Mucosa of stomach (tissue), 1 donor: ENCODE data around the gene EN1.

Source experiments
- H3K27me3 ChIP-seq: one replicate; pipeline ENCODE4 v1.7.0; 2013; ENCODE audit warnings: mild to moderate bottlenecking, low read length; ENCODE audit not compliant: control insufficient read depth, insufficient read depth
- H3K36me3 ChIP-seq: one replicate; pipeline ENCODE4 v1.7.0; 2013; ENCODE audit warnings: low read length; ENCODE audit not compliant: control insufficient read depth, insufficient read depth
- H3K4me1 ChIP-seq: one replicate; pipeline ENCODE4 v1.7.0; 2013; ENCODE audit warnings: mild to moderate bottlenecking, low read length; ENCODE audit not compliant: control insufficient read depth, insufficient read depth
- H3K4me3 ChIP-seq: one replicate; pipeline ENCODE4 v1.7.0; 2013; ENCODE audit warnings: low read length
- H3K9ac ChIP-seq: one replicate; pipeline ENCODE4 v1.7.0; 2013; ENCODE audit warnings: mild to moderate bottlenecking, low read length, moderate library complexity
- H3K9me3 ChIP-seq: one replicate; pipeline ENCODE4 v1.7.0; 2013; ENCODE audit warnings: mild to moderate bottlenecking, low read length, moderate library complexity; ENCODE audit not compliant: control insufficient read depth
- donor health status: Pancreatic carcinoma.

EN1 gene

DNA sequence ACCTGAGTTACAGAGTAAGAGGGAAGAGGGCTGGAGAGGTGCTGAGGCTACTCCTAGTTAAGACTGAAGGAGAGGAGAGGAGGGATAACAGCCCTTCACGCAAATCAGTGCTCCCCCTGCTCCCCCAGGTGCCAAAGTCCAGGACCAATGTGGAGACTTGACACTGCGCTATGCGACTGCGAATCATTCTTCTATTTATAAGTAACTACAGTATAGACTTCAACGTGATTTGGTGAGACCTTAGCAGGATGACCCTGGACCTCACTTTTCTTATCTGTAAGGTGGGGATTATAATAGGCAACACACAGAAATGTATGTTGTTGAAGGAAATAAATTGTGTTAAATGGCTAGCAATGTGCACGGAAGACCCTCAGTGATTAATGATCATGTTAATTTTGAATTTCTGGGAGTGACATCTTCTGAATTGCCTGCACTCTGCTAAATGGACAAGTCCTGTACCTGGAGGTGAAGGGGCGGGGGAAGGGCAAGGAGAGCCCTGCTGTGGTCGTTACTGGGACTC, 11.0 kb downstream of the EN1 start:
- no peaks in the 10 kb centered on the region for H3K36me3 ChIP-seq
- H3K9me3 ChIP-seq = no peaks in the 10 kb centered on the region
- no peak overlapping the region for H3K4me3 ChIP-seq
- no peak overlapping the region for H3K9ac ChIP-seq
- H3K27me3 ChIP-seq = peaks cover 97% of the 10 kb centered on the region
- H3K4me1 ChIP-seq = peaks cover 5% of the 10 kb centered on the region

DNA sequence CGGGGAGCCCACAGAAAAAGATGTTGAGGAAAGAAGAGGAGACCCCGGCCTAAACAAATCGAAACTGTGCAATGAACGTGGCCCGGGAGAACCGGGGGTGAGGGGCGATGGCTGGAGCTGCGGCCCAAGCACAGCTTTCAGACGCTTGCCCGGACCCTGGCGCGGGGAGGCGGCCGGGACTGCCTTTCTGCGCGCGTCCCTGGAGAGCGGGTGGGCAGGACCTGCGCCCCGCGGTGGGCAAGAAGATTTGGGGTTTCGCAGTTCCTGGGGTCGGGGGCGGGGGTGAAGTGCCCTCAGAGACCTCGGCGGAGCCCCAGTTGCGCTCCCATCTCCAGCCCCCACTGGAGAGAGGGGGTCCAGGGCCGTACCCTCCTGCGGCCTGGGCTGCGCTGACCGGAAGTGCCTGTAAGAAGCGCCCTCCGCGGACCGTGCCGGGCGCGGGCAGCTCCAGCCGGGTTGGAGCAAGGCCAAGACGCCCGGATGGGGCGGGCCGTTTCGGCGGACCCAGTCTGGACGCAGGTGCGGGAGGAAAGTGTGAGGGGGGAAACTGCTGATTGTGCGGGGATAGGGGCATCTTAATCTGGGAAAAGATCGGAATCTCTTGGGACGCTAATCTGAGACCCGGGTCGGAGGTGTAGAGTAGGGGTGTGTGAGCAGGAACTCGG, 11.6 kb downstream of the EN1 start:
- no peak overlapping the region for H3K4me3 ChIP-seq
- no peaks in the 10 kb centered on the region for H3K9me3 ChIP-seq
- H3K9ac ChIP-seq = no peak overlapping the region
- H3K4me1 ChIP-seq = peaks cover 5% of the 10 kb centered on the region
- peaks cover 91% of the 10 kb centered on the region for H3K27me3 ChIP-seq
- no peaks in the 10 kb centered on the region for H3K36me3 ChIP-seq

DNA sequence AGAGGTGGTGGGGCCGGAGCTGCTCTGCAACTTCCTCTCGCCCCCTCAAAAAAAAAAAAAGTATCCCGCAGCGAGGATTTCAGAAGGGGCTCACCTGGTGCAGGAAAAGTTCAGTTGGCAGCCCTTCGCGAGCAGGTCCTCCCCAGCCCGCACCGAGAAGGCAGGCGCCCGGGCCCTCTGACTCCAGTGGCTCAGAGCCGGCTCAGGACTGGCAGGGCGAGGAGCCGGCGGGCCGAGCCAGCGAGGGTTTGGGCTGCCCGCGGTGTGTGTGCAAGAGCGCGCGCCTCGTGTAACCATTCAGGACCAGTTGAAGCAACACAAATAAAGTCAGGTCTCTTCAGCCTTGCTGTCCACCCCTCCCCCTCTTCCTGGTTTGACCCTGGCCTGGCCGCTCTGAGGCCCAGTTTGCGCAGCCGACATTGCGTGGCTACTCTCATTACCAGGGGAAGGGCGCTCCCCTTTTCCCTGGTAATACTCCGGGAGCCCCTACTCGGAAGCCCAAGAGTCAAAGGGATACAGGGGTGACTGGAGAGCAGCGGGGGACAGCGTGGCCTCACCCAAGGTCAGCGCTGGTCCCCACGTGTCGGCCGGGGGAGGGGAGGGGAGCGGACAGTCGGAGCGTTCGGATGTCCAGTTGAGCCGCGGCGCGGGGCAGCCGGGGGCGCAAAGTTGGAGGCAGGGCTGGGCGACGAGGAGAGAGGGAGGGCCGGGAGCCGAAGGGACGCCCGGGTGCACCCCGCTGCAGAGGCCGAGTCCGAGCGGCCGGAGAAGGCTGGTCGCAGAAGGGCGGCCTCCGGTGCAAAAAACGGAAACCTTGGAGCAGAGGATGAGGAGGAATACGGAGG, 12.3 kb downstream of the EN1 start:
- Histone ChIP-seq H3K9ac (no peak overlapping the region), H3K27me3 (peaks cover 90% of the 10 kb centered on the region), H3K4me1 (peaks cover 5% of the 10 kb centered on the region), H3K9me3 (no peaks in the 10 kb centered on the region), H3K36me3 (no peaks in the 10 kb centered on the region), H3K4me3 (no peak overlapping the region)

DNA sequence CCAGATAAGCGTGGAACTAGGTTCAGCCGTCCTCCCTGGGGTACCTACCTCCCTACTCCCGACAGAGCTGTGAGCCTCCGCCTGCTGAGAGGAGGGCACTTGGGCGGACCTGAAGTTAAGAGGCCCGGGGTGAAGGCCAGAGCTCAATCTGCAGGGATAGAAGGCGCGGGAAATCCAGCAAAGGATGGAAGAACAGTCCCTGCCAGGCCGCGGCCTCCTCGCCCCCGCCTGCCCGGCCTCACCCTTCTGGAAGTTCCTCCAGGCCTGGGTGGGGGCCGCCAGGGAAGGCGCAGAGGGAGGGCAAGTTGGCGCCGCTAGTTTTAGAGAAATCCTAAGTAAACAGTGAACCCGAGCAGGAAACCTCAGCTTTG, 13.0 kb downstream of the EN1 start:
- no peaks in the 10 kb centered on the region for H3K36me3 ChIP-seq
- peaks cover 88% of the 10 kb centered on the region for H3K27me3 ChIP-seq

DNA sequence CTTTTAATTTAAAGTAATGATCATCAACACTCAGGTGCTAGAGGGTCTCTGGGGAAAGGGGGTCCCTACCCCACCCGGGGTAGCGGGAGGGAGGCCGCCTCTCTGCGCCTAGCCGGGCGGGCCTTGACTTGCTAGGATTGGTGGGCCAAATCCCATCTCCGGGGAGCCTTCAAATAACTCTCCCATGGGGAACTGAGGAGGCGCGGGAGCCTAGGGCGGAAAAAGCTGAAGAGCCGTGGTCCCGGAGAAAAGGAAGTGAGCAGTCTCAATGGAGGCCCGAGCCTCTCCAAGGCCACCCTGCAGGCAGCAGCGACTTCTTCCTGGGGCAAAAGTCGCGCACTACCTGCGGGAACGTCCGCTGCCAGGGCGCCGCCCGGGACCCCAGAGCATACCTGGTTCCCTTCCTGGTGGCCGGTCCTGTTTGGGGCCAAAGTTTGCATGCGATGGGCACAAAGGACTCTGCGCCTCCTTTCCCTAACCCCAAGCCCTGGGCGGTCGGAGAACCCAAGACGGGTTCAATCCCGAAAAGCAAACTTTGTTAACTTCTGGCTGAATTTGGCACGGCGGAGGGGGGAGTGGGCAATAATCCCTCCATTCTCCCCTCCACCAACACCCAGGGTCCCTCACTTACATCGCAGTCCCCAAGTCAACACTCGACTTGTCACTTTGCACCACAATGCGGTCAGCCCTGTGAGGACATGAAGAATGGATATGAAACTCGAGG, 13.6 kb downstream of the EN1 start:
- no peaks in the 10 kb centered on the region for H3K36me3 ChIP-seq
- peaks cover 83% of the 10 kb centered on the region for H3K27me3 ChIP-seq
- no peak overlapping the region for H3K9ac ChIP-seq
- no peak overlapping the region for H3K4me3 ChIP-seq
- H3K4me1 ChIP-seq = peaks cover 5% of the 10 kb centered on the region
- H3K9me3 ChIP-seq = no peaks in the 10 kb centered on the region

More for the DNA sequence above, 13.0 kb downstream of the EN1 start:
- H3K9ac ChIP-seq = no peak overlapping the region
- H3K4me3 ChIP-seq = no peak overlapping the region
- H3K9me3 ChIP-seq = no peaks in the 10 kb centered on the region
- peaks cover 5% of the 10 kb centered on the region for H3K4me1 ChIP-seq

DNA sequence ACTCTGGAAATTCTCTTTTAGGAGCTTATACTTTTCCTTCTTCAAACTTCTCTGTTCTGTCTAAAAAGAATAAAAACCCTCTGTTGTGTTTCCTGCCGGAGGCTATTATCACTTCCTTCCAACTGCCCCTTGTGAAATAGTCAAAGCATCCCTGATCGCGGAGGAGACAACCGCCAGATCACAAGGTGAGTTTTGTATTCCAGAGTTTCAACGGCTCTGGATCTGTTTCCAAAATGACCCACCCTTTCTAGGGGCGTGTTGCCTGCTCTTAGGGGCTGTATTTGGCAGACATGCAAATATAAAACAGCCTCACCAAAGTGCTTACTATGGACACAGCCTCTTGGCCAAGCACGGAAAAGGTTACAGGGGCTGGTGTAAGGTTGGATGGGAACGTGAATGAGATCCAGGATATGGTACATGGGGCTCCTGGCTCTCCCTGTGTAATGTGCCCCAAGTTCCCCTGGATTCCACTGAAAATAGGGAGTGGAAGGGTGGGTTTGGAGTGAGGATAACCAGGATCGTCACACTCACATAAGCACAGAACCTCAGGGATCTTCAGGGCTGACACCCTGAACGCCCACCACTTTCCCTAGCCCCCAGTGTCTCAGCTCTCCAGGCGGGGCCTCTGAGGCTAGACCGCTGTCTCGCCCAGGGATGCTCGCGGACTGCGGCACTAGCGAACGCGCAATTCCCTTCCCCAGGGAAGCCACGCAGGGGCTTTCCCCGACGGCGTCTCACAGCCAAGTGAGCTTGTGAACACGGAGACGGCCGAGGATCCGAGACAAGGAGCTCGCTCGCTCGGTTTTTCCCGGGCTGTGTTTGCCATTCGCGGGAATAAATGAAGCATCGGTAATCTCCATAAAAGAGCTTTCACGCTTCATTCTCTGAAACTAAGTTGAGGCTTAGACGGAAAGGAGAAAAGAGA, 14.4 kb downstream of the EN1 start:
- Histone ChIP-seq H3K4me3 (no peak overlapping the region), H3K9ac (no peak overlapping the region), H3K9me3 (no peaks in the 10 kb centered on the region), H3K4me1 (peaks cover 5% of the 10 kb centered on the region), H3K36me3 (no peaks in the 10 kb centered on the region), H3K27me3 (peaks cover 75% of the 10 kb centered on the region)

DNA sequence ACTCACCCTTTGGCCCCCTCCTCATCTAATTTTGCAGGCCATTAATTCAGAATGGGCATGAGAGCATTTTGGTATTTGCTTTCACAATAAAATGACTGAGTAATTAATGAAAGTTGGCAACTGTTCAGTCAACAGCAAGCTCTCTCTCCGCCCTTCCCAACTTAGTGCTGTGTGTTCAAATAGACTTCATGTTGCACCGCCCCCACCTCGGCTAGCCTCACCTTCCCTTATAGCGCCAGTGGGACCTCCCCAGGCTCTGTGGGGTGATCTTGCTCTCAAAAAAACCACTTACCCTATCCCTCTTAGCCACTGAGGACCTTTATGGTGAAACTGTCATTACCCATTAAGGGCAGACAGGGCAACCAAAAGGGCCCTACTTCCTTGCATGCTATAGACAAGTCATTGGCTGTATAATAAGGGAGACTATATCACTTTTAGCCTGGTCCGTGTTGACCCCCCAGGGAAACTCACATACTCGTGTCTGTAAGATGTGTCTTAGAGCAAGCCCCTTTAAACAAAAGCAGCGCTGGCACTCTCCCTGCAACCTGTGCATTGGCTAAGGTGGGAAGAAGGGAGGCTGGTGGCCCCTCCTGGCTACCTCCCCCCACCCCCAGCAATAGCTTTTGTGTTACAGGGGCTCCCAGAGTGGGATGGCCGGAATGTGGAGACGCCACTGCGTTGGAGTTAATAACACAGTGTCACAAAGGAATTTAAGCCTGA, 15.2 kb downstream of the EN1 start:
- peaks cover 67% of the 10 kb centered on the region for H3K27me3 ChIP-seq
- H3K36me3 ChIP-seq = no peaks in the 10 kb centered on the region
- no peak overlapping the region for H3K9ac ChIP-seq

DNA sequence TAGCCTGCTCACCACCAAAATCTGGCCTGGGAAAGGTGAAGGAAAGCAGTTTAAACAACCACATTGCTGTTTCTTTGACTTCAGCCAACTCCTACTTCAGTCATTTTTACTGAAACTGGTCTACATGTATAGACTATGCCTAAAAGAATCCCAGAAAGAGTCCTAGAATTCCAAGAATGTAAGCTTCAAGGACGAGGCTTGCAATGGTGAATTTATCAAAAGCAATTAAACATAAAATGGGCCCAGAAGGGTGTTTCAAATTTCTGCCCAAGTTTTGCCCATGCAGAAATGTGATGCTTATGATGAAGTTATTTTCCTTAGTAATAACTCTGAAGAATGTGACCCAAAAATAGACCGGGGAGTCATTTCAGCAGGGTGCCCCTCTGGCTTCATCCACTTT, 16.6 kb downstream of the EN1 start:
- Histone ChIP-seq H3K4me1 (peaks cover 3% of the 10 kb centered on the region), H3K36me3 (no peaks in the 10 kb centered on the region), H3K9ac (no peak overlapping the region), H3K9me3 (no peaks in the 10 kb centered on the region), H3K27me3 (peaks cover 58% of the 10 kb centered on the region), H3K4me3 (no peak overlapping the region)

More for the DNA sequence above, 15.2 kb downstream of the EN1 start:
- Histone ChIP-seq H3K4me3 (no peak overlapping the region), H3K4me1 (peaks cover 5% of the 10 kb centered on the region), H3K9me3 (no peaks in the 10 kb centered on the region)

DNA sequence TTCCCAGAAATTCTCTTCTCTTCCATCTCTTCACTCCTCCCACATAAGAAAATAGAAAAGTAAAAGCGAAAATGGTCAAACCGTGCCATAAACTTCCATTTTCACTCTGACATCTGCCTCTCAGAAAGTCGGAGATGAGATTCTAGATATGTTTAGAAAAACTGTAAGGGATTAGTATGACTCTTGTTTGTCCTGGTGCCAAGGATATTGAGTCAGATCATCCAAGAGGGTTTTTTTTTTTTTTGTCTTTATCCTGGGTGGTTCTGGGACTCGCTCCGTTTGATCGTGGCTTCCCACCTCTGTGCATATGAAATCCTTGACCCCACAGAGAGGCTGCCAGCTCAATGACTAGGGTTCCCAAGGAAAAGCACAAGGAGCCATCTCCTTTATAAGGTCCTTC, 17.3 kb downstream of the EN1 start:
- no peaks in the 10 kb centered on the region for H3K9me3 ChIP-seq
- no peaks in the 10 kb centered on the region for H3K4me1 ChIP-seq
- no peak overlapping the region for H3K9ac ChIP-seq
- H3K27me3 ChIP-seq = peaks cover 51% of the 10 kb centered on the region
- H3K4me3 ChIP-seq = no peak overlapping the region
- H3K36me3 ChIP-seq = no peaks in the 10 kb centered on the region

DNA sequence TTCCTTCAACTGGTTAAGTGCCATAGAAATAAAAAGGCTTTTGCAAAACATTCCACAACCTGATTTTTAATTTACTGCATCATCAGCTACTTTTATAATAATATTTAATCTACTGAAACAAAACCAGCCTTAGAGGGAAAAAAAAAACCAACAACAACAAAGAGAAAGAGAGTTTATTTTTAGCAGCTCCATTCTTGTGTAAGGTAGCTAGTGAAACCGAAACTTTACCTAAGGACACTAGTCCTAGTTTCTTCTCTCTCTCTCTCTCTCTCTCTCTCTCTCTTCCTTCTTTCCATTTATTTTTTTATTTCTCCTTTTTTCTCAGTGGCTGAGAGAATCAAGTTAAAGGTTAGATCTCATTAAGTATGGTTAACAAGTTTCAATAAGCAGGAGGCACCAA, 21.4 kb downstream of the EN1 start:
- Histone ChIP-seq H3K27me3 (peaks cover 22% of the 10 kb centered on the region), H3K4me1 (no peaks in the 10 kb centered on the region), H3K36me3 (no peaks in the 10 kb centered on the region), H3K9me3 (no peaks in the 10 kb centered on the region), H3K9ac (no peak overlapping the region), H3K4me3 (no peak overlapping the region)

DNA sequence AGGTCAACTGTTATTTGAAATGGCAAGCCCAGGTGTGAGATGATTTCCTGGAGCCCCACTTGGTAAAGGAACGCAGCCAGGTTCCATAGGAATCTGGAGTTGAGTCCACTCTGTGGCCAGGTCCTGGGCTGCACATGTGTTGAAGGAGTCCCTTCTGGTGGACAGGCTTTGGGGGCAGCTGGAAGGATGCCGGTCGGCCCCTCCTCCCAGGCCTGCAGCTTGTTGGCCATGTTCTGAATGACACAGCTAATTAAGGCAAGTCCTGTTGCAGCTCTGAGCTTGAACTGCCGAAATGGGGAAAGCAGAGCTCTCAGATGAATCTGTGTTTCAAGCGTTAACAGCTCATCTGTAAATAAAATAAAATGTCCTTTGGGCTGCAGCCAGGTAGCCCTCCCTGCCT, 23.8 kb downstream of the EN1 start:
- peaks cover 15% of the 10 kb centered on the region for H3K27me3 ChIP-seq
- H3K9me3 ChIP-seq = no peaks in the 10 kb centered on the region
- no peak overlapping the region for H3K9ac ChIP-seq
- H3K36me3 ChIP-seq = no peaks in the 10 kb centered on the region
- H3K4me1 ChIP-seq = no peaks in the 10 kb centered on the region
- no peak overlapping the region for H3K4me3 ChIP-seq
